ENCODE measurements around the gene APOL2. TPM values are rescaled to one million over a fixed set of nuclear protein-coding genes. Genes with fewer than 3 reads are reported as not detected.
A peak's percentile ranks its signal among the peaks of the same experiment; 100 is the strongest.
"Not testable (repeated sequence)": the region's sequence is repeated elsewhere in the genome, so short reads cannot be mapped to it uniquely, and the experiment has no call there.

Gene APOL2
- total and polyA plus RNA-seq, 3 donors from 2014 or later = 16.6 to 34.5 (median 19.5) TPM

DNA sequence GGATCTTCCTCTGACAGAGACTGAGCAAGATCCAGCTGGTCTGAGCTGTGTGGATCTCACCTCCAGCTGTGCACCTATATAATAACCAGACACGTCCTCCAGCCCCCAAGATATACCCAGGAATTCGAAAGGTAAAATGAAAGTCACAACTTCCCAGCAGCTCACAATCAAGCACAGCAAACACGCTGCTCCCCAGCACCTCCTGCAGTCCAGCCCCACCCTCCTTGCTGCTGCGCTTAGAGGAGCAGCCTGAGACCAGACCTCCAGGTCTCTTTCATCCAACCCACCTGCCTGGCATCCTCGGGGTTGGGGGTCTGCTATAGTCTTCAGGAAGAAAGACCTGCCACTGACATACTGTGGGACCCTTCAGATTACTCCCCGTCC is 34.7 kb downstream of the APOL2 start:
- no peaks in the 10 kb centered on the region for H3K27me3 ChIP-seq
- H3K4me1 ChIP-seq = peaks cover 19% of the 10 kb centered on the region
- TF ChIP-seq, protein P1, sequence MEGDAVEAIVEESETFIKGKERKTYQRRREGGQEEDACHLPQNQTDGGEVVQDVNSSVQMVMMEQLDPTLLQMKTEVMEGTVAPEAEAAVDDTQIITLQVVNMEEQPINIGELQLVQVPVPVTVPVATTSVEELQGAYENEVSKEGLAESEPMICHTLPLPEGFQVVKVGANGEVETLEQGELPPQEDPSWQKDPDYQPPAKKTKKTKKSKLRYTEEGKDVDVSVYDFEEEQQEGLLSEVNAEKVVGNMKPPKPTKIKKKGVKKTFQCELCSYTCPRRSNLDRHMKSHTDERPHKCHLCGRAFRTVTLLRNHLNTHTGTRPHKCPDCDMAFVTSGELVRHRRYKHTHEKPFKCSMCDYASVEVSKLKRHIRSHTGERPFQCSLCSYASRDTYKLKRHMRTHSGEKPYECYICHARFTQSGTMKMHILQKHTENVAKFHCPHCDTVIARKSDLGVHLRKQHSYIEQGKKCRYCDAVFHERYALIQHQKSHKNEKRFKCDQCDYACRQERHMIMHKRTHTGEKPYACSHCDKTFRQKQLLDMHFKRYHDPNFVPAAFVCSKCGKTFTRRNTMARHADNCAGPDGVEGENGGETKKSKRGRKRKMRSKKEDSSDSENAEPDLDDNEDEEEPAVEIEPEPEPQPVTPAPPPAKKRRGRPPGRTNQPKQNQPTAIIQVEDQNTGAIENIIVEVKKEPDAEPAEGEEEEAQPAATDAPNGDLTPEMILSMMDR (IDR thresholded peaks at IDR 0.05) = no peak
- no peak for TF ChIP-seq POLR2A (IDR thresholded peaks at IDR 0.05)
- H3K36me3 ChIP-seq (ENCODE audit: low read depth, missing control alignments) = no peaks in the 10 kb centered on the region
- intact Hi-C loops (cut with DNase I; ENCODE audit: low total_unique reads) = no loop called here
- no peak for DNase-seq
- no peak overlapping the region for H3K4me3 ChIP-seq
- no peaks in the 10 kb centered on the region for H3K9me3 ChIP-seq
- WGBS, 2 donors = 89% methylated on average over 6 of the region's 6 CpGs
- no peak overlapping the region for H3K27ac ChIP-seq

DNA sequence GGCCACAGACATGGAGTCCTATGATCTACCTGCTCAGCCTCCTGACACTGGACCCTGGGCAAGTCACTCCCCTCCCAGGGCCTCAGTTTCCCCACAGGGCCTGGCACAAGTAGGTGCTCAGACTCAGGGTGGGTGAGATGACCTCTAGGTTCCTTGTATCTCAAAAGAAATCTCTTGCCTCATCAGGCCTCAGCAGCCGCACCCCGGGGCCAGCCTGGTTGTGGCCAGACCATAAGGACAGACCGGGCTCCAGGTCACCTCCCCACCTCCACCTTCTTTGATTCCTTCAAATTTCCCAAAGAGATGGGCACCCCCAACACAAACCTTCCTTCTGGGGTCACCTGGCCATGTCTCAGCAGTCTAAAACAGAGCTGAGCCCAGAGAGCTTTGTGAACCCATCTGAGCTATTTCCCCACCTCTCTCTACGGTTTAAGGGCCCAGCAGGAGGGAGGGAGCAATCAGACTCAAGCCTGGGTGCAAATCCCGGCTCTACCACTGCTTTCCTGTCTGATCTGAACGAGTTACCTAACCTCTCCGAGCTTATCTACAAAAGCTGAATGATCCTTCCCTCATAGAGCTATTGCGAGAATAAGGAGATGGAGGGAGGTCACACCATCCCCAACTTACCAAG is 35.2 kb downstream of the APOL2 start:
- H3K9me3 ChIP-seq = no peaks in the 10 kb centered on the region
- DNase-seq = no peak
- H3K4me3 ChIP-seq = no peak overlapping the region
- no peak overlapping the region for H3K27ac ChIP-seq
- TF ChIP-seq, protein P1 (IDR thresholded peaks at IDR 0.05) = no peak
- TF ChIP-seq POLR2A (IDR thresholded peaks at IDR 0.05) = no peak
- intact Hi-C loops (cut with DNase I; ENCODE audit: low total_unique reads) = no loop called here
- H3K4me1 ChIP-seq = peaks cover 19% of the 10 kb centered on the region
- 83 to 89% methylated on average over 8 of the region's 8 CpGs for WGBS, 2 donors
- no peaks in the 10 kb centered on the region for H3K36me3 ChIP-seq (ENCODE audit: low read depth, missing control alignments)
- no peaks in the 10 kb centered on the region for H3K27me3 ChIP-seq

DNA sequence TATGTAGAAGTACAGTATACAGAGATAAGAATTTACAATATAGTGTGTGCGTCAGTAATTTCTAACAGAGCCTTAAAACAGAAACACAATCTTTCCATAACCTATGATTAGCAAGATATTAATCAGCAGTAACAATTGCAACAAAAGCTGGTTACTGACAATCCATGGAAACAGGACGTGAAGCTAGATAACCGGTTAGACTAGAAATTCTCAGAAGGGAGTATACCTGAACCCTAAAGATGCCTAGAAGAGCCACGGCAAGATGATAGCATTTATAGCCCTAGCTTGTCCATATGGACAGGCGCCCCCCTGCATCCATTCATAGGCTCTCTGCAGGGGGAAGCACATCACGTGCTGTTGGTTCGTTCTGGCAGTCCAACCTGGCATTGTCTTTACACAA is 35.9 kb downstream of the APOL2 start:
- 77 to 80% methylated on average over 7 of the region's 7 CpGs for WGBS, 2 donors
- intact Hi-C loops (cut with DNase I; ENCODE audit: low total_unique reads); H3K27ac ChIP-seq: not testable (repeated sequence)

DNA sequence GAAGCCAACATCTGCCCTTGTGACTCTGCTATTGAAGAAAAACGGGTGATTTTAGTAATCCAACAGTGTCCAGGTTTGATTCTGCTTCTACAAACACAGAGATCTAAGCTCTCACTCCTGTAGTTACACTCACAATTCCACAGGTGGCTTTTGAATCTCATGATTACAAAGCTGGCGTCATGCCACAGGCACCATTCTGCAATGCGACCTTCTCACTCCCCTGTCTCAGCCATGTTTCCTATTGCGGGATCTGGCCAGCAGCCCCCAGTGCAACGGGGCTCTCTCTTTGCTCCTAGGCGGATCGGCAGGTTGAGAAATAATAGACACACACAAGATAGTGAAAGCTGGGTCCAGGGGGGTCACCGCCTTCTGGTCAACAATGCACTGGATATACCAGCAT is 36.4 kb downstream of the APOL2 start:
- H3K27ac ChIP-seq; H3K36me3 ChIP-seq (ENCODE audit: low read depth, missing control alignments); H3K9me3 ChIP-seq; intact Hi-C loops (cut with DNase I; ENCODE audit: low total_unique reads); H3K27me3 ChIP-seq; DNase-seq; H3K4me3 ChIP-seq: not testable (repeated sequence)
- 71 to 73% methylated on average over 8 of the region's 8 CpGs for WGBS, 2 donors
- peaks cover 19% of the 10 kb centered on the region for H3K4me1 ChIP-seq

More for the DNA sequence above, 35.9 kb downstream of the APOL2 start:
- not testable (repeated sequence) for H3K9me3 ChIP-seq; H3K27me3 ChIP-seq; H3K4me3 ChIP-seq; H3K36me3 ChIP-seq (ENCODE audit: low read depth, missing control alignments); DNase-seq
- peaks cover 19% of the 10 kb centered on the region for H3K4me1 ChIP-seq

DNA sequence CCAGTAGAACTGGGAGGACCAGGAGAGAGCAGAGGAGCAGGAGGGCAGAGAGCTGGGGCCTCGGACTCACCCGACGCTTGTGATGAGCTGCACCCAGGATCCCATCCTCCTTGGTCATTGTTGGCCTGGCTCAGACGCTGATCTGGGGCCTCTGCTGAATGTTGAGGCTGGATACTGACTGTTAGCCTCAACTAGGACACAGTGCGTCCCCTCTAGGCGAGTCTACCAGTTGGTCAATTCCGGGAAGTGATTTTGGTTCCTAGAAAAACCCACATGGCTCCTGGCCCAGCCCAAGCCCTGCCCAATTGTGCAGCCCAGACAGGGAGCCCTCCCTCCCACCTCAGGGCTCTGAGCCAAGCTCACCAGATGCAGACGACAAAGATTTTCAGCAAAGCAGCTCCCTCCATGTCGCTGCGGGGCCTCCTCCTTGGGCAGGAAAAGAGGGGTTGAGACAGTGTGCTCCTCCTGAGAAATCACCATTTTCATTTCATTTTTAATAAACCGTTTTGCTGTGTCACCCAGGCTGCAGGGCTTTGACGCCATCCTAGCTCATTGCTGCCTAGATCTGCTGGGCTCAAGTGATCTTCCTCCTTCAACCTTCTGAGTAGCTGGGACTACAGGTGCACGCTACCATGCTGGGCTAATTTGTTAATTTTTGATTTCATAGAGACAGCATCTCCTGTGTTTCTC is 37.6 kb downstream of the APOL2 start, which contains the start of gene APOL4:
Gene APOL4, minus strand, starts transcription at position 180 of the 690 bp plus-strand sequence. Its CDS starts 75 bp downstream, at position 105.
- H3K4me3 ChIP-seq = no peak within 1 kb of the TSS
- H3K9me3 ChIP-seq = no peaks in the 10 kb centered on the region
- TF ChIP-seq POLR2A (IDR thresholded peaks at IDR 0.05) = no peak
- TF ChIP-seq, protein P1 (IDR thresholded peaks at IDR 0.05) = no peak
- intact Hi-C loops (cut with DNase I; ENCODE audit: low total_unique reads) = no loop called here
- DNase-seq = peak; percentile 75
- H3K36me3 ChIP-seq (ENCODE audit: low read depth, missing control alignments) = no peaks in the 10 kb centered on the region
- 35 to 37% methylated on average over 8 to 10 of the region's 13 CpGs for WGBS, 2 donors
- no peak within 1 kb of the TSS for H3K27ac ChIP-seq
- peaks cover 22% of the 10 kb centered on the region for H3K4me1 ChIP-seq
- H3K27me3 ChIP-seq = no peaks in the 10 kb centered on the region

DNA sequence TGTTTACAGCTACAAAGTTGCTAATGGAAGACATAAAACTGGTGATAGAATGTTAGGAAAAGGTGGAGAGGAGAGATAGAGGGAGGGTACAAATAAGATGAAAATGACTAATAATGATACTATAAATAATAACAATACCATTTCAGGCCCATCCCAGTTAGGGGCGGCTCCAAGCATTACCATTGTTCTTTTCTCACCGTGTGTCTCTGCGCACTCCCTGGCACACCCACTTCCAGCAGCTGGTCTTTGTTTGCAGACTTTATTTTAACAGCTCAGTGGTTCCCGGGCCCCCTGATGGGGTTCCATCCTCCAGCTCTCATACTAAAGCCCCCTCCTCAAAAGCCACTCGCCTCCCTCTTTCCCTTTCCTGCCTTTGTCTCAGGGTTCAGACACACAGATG is 38.3 kb downstream of the APOL2 start:
- WGBS, 2 donors = 83% methylated on average over 1 of the region's 5 CpGs; no CpG with 5 or more reads in 1 of the 2 donors
- H3K4me1 ChIP-seq = peaks cover 22% of the 10 kb centered on the region
- H3K4me3 ChIP-seq; H3K27me3 ChIP-seq; H3K9me3 ChIP-seq; DNase-seq; intact Hi-C loops (cut with DNase I; ENCODE audit: low total_unique reads); H3K36me3 ChIP-seq (ENCODE audit: low read depth, missing control alignments); H3K27ac ChIP-seq: not testable (repeated sequence)
